Prostate gland (tissue), 2 donors: ENCODE data around the gene DEF6.

Experiments used
- CTCF ChIP-seq, 4 experiments: fragments of 200-600 bp in 2 of 4; fragments of 450-650 bp in 2 of 4; sonication (generic) in 2 of 4; IDR thresholded peaks; 1 replicate in 3 of 4; 2 replicates in 1 of 4; pipeline ENCODE4 v1.5.1; 2016 to 2019; ENCODE audit warnings: antibody characterized with exemption in 4 of 4, mild to moderate bottlenecking in 2 of 4, moderate library complexity in 2 of 4
- POLR2AphosphoS5 ChIP-seq: sonication (generic); formaldehyde crosslinking; IDR thresholded peaks from one replicate; pipeline ENCODE4 v1.6.1; 2017; ENCODE audit warnings: antibody characterized with exemption

- TF ChIP-seq CTCF (IDR thresholded peaks at IDR 0.05) (no peak), POLR2AphosphoS5 (no peak)
Observed at GRCh38 chr6:35258336-35258735, 39.3 kb upstream of the DEF6 start.
